ENCODE data around the gene TAPBPL.
"Not testable (repeated sequence)": the region's sequence is repeated elsewhere in the genome, so short reads cannot be mapped to it uniquely, and the experiment has no call there.

The TAPBPL gene

DNA sequence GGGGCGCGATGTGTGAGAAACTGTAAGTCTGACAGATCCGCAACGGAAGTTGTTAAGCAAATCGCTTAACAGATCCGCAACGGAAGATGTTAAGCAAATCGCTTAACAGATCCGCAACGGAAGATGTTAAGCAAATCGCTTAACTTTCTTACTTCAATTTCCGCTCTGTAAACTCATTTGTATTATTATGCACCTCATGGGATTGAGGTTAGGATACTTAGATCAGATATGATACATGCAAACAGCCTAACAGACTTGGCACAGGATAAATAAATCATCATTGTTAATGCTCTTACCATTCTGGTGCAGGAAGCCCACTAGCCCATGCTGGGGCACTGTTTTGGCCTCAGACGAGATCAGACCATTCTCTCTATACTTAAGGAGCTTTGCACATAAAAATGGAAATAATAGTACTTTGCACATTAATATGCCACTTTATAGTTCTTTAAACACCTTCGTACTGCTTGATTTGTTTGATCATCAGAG, 42.5 kb downstream of the TAPBPL start:
- no peak for DNase-seq

DNA sequence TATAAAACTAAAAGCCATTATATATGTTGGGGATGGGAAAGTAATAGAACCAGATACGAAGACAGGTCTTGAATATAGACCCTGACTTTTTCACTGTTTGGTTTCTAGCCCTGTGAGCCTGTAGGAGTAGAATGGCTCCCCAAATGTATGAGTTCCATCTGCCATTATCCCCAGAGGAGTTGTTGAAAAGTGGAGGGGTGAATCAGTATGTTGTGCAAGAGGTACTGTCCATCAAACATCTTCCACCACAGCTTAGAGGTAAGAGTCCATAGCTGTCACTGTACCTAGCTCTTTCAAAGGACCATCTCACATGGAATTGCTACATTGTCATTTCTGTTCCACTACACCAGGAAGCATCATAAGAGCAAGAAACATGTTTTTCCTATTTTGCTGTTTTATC, 43.1 kb downstream of the TAPBPL start:
- DNase-seq, result no peak

DNA sequence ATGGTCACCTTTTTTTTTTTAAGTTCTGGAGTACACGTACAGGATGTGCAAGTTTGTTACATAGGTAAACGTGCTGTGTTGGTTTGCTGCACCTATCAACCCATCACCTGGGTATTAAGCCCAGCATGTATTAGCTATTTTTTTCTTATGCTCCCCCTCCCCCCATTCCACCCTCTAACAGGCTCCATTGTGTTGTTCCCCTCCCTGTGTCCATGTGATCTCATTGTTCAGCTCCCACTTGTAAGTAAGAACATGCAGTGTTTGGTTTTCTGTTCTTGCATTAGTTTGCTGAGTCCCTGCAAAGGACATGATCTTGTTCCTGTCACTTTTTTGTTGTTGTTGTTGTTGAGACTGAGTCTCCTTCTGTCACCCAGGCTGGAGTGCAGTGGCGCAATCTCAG, 45.4 kb downstream of the TAPBPL start:
- not testable (repeated sequence) for DNase-seq

DNA sequence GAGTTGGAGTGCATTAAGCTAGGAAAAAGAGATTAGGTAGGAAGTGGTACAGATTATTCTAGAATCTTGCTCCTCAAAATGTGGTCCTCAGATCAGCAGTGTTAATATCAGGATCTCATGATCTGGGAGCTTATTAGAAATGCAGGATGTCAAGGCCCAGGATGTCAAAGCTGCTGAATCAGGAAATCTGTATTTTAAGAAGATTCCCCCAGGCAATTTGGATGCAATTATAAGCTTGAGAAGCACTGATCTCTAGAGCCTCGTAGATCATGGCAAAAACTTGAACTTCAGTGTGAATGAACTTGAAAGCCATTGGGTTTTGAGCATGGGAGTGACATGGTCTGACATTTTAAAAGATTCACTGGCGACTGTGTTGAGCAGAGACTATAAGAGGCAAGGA, 48.6 kb downstream of the TAPBPL start:
- DNase-seq, result no peak

DNA sequence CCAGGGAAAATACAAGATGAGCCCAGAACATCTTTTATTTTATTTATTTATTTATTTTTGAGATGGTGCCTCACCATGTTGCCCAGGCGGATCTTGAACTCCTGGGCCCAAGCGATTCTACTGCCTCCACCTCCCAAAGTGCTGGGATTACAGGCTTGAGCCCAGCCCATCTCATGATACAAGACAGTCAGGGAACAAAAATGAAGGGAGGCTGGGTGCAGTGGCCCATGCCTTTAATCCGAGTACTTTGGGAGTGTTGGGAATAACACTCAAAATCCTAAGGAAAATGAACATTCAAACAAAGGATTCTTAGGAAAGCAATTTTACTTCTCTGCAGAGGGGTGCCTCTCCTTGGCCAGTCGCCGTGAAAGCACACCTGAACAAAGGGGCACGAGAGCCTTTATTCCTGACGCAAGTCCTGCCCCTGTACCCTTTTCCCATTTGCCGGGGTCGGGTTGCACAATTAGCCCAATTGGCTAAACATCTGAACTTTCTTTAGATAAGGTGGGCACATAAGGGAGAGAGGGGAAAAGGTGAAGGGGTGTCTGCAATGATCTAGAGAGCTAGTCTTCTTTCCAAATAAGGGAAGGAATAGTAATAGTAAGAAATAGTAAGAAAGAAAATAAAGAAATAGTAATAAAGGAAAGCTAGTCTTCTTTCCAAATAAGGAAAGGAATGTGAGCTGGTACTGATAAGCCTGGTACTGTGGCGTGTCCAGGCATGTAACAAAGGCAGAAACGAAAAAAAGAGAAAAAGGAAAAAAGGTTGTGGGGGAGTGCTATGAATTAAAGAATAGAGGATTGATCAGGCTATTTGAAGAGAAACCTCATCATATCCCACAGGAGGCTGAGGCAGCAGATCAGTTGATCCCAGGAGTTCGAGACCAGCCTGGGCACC, 55.5 kb downstream of the TAPBPL start:
- no peak for DNase-seq

DNA sequence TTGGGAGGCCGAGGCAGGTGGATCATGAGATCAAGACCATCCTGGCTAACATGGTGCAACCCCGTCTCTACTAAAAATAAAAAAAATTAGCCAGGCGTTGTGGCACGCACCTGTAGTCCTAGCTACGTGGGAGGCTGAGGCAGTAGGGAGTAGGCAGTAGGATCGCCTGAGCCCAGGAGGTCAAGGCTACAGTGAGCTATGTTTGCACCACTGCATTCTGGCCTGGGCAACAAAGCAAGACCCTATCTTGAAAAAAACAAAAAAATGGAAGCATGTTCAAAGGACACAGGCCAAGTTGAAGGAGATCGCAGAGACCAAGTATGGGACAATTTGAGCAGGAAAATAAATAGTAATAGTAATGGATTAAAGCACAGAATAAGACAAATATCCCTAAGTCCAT, 56.2 kb downstream of the TAPBPL start:
- DNase-seq, result no peak

Measured in stimulated activated CD4-positive, alpha-beta T cell treated with anti-CD3 and anti-CD28 coated beads, Interleukin-12 subunit alpha, Interleukin-12 subunit beta, amount 100 ng/mL, for 4 hours (primary cell).